ENCODE results near the gene PGGT1B. TPM values are rescaled to one million over a fixed set of nuclear protein-coding genes. Genes with fewer than 3 reads are reported as not detected.

The PGGT1B gene
- 12.5 and 22.1 TPM in 2 replicates for total RNA-seq

GRCh38 chr5:115262321-115263077 is at the start of gene PGGT1B:
Gene PGGT1B (minus strand): TSS chr5:115262877. CDS start chr5:115262851, 26 bp downstream.

GRCh38 chr5:115296124-115297022 is 33.7 kb upstream of the PGGT1B start, which contains the start of gene CCDC112:
Gene CCDC112 (minus strand): TSS chr5:115296654. CDS start chr5:115296543, 111 bp downstream.

GRCh38 chr5:115169487-115170133 is 93.1 kb downstream of the PGGT1B start, which contains the start of gene TRIM36:
Gene TRIM36 (minus strand): TSS chr5:115169908. CDS start chr5:115169634, 274 bp downstream.

Other genes with a start within 250 kb of the PGGT1B start
- gene TRIM36, start 93.0 kb downstream of the PGGT1B start, total RNA-seq, result 1.4 and 1.5 TPM in 2 replicates
- 5.0 and 8.4 TPM in 2 replicates for gene CCDC112, start 33.8 kb upstream of the PGGT1B start, total RNA-seq